Measurements from ENCODE around the gene BRD2.

DNA sequence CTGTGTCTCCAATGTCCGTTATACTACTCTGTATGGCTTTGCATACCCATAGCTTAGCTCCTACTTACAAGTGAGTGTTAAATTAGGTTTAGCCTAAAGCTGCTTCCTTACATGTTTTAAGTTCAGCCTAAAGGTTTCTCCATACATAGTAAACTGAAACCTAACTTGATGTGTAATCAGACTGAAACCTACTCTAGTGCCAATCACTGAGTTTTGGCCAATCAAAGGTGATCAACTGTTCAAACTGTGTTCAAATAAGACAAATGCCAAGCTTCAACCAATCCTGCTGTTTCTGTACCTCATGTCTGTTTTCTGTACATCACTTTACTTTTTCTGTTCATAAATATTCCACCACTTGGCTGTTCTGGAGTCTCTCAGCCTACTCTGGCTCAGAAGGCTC, 21.0 kb downstream of the BRD2 start:
- TF ChIP-seq, protein P1, sequence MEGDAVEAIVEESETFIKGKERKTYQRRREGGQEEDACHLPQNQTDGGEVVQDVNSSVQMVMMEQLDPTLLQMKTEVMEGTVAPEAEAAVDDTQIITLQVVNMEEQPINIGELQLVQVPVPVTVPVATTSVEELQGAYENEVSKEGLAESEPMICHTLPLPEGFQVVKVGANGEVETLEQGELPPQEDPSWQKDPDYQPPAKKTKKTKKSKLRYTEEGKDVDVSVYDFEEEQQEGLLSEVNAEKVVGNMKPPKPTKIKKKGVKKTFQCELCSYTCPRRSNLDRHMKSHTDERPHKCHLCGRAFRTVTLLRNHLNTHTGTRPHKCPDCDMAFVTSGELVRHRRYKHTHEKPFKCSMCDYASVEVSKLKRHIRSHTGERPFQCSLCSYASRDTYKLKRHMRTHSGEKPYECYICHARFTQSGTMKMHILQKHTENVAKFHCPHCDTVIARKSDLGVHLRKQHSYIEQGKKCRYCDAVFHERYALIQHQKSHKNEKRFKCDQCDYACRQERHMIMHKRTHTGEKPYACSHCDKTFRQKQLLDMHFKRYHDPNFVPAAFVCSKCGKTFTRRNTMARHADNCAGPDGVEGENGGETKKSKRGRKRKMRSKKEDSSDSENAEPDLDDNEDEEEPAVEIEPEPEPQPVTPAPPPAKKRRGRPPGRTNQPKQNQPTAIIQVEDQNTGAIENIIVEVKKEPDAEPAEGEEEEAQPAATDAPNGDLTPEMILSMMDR (IDR thresholded peaks at IDR 0.05; ENCODE audit: insufficient read depth, low read length) = no peak
- TF ChIP-seq, protein P2, sequence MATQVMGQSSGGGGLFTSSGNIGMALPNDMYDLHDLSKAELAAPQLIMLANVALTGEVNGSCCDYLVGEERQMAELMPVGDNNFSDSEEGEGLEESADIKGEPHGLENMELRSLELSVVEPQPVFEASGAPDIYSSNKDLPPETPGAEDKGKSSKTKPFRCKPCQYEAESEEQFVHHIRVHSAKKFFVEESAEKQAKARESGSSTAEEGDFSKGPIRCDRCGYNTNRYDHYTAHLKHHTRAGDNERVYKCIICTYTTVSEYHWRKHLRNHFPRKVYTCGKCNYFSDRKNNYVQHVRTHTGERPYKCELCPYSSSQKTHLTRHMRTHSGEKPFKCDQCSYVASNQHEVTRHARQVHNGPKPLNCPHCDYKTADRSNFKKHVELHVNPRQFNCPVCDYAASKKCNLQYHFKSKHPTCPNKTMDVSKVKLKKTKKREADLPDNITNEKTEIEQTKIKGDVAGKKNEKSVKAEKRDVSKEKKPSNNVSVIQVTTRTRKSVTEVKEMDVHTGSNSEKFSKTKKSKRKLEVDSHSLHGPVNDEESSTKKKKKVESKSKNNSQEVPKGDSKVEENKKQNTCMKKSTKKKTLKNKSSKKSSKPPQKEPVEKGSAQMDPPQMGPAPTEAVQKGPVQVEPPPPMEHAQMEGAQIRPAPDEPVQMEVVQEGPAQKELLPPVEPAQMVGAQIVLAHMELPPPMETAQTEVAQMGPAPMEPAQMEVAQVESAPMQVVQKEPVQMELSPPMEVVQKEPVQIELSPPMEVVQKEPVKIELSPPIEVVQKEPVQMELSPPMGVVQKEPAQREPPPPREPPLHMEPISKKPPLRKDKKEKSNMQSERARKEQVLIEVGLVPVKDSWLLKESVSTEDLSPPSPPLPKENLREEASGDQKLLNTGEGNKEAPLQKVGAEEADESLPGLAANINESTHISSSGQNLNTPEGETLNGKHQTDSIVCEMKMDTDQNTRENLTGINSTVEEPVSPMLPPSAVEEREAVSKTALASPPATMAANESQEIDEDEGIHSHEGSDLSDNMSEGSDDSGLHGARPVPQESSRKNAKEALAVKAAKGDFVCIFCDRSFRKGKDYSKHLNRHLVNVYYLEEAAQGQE (IDR thresholded peaks at IDR 0.05; ENCODE audit: insufficient replicate concordance, low read depth) = no peak

All from HL-60 (cell line).